ENCODE measurements around the gene STARD10. TPM values are rescaled to one million over a fixed set of nuclear protein-coding genes. Genes with fewer than 3 reads are reported as not detected.

STARD10 gene
- total and polyA plus RNA-seq, 9 of the 15 experiments (the other 6 are each of a cell fraction or from before 2014, with no cell fraction given) = 0.15 to 52.9 (median 32.3) TPM

GRCh38 chr11:72752088-72752914, 41.5 kb downstream of the STARD10 start, which contains the start of gene ARAP1 (continued):
- TF ChIP-seq SRF (CRISPR knock-in tag; IDR thresholded peaks at IDR 0.05) = no peak
- TF ChIP-seq TFAP4 (CRISPR knock-in tag; IDR thresholded peaks at IDR 0.05; ENCODE audit: borderline replicate concordance) = no peak
- no peak for TF ChIP-seq PCBP1 (IDR thresholded peaks at IDR 0.05; ENCODE audit: low read depth, low read length, poor library complexity, severe bottlenecking)
- no peak for TF ChIP-seq TAF15 (IDR thresholded peaks at IDR 0.05; ENCODE audit: low read depth, low read length)
- TF ChIP-seq IRF2 (CRISPR knock-in tag; IDR thresholded peaks at IDR 0.05) = no peak
- TF ChIP-seq ELF4 (CRISPR knock-in tag; IDR thresholded peaks at IDR 0.05) = 0 out of 2 replicates have a peak, but pooled peaks have one; percentile 7
- TF ChIP-seq ZNF395 (CRISPR knock-in tag; IDR thresholded peaks at IDR 0.05) = no peak; the same call in 1 of the 2 replicates
- TF ChIP-seq SP1 (CRISPR knock-in tag; IDR thresholded peaks at IDR 0.05) = peak; percentile 76
- TF ChIP-seq LEF1 (IDR thresholded peaks at IDR 0.05) = no peak
- peak; percentile 83 for TF ChIP-seq RBFOX2 (IDR thresholded peaks at IDR 0.05; ENCODE audit: low read depth, low read length)
- TF ChIP-seq ELF1 (tag; IDR thresholded peaks at IDR 0.05) = peak; percentile 66; the same call in 1 of the 2 replicates
- no peak for TF ChIP-seq CSDE1 (IDR thresholded peaks at IDR 0.05)
- TF ChIP-seq THAP12 (CRISPR knock-in tag; IDR thresholded peaks at IDR 0.05) = no peak
- TF ChIP-seq RREB1 (CRISPR knock-in tag; IDR thresholded peaks at IDR 0.05) = no peak
- peak; percentile 62 for TF ChIP-seq CXXC5 (CRISPR knock-in tag; IDR thresholded peaks at IDR 0.05)
- TF ChIP-seq TAF1 (IDR thresholded peaks at IDR 0.05; ENCODE audit: control insufficient read depth, extremely low read depth, insufficient read depth, low read length, severe bottlenecking) = peak; percentile 37

Data from K562 (cell line).